ENCODE data around the gene RASGRF1. TPM values are rescaled to one million over a fixed set of nuclear protein-coding genes. Genes with fewer than 3 reads are reported as not detected.
A peak's percentile ranks its signal among the peaks of the same experiment; 100 is the strongest.

Gene RASGRF1
- total and polyA plus RNA-seq, 10 donors, result 0.50 to 3.4 (median 1.8) TPM

DNA sequence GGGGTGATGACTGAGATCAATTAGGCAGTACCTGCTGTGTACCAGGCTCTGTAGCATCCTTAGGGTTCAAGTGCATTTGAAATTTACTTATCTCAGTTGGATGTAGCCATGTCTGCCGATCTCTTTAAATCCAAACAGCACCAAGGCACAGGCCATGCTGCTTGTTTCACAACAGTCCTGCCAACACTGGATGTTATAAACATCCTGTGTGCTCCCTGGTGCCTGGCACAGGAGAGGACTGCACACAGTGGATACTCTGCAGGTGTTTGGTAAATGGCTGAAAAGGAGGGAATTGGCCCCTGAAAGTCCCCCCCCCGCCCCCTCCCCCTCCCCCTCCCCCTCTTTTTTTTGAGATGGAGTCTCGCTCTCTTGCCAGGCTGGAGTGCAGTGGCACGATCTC, 172.7 kb downstream of the RASGRF1 start:
- no peaks in the 10 kb centered on the region for H3K27me3 ChIP-seq (replicated peaks in 1 of 7)
- H3K27ac ChIP-seq, result no peak overlapping the region
- no peak for DNase-seq
- H3K36me3 ChIP-seq, result peaks cover 0 to 87% (median 58%) of the 10 kb centered on the region in 6 donors
- H3K4me1 ChIP-seq, result peaks cover 0 to 53% (median 31%) of the 10 kb centered on the region in 6 donors
- TF ChIP-seq, protein P1, sequence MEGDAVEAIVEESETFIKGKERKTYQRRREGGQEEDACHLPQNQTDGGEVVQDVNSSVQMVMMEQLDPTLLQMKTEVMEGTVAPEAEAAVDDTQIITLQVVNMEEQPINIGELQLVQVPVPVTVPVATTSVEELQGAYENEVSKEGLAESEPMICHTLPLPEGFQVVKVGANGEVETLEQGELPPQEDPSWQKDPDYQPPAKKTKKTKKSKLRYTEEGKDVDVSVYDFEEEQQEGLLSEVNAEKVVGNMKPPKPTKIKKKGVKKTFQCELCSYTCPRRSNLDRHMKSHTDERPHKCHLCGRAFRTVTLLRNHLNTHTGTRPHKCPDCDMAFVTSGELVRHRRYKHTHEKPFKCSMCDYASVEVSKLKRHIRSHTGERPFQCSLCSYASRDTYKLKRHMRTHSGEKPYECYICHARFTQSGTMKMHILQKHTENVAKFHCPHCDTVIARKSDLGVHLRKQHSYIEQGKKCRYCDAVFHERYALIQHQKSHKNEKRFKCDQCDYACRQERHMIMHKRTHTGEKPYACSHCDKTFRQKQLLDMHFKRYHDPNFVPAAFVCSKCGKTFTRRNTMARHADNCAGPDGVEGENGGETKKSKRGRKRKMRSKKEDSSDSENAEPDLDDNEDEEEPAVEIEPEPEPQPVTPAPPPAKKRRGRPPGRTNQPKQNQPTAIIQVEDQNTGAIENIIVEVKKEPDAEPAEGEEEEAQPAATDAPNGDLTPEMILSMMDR (IDR thresholded peaks at IDR 0.05 in 8 of 11, conservative IDR thresholded peaks at IDR 0.05 in 3 of 11), result no peak
- TF ChIP-seq POLR2AphosphoS5 (IDR thresholded peaks at IDR 0.05) (no peak), POLR2A (IDR thresholded peaks at IDR 0.05) (no peak)
- H3K4me3 ChIP-seq, result no peak overlapping the region
- intact Hi-C loops (cut with DNase I; ENCODE audit: low total_unique reads), result no loop called here
- H3K9me3 ChIP-seq, result no peaks in the 10 kb centered on the region
- WGBS, 5 donors, result 97 to 100% (median 98%) methylated on average over 2 to 4 of the region's 4 CpGs

DNA sequence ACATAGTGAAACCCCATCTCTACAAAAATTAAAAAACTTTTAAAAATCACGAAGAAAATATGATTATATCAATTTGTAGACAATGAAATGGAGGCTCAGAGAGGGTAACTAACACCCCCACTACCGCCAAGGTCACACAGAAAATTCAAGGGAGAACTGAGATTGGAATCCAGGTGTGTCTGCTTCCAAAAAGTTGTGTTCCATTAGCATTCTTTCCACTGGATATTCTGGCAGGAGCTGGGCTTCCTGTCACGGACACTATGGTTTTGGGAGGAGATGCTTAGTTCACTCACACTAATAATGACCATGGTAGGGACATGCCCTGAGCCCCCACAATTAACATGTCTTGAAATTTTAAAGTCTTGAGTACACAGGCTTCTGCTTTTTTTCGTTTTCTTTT, 174.5 kb downstream of the RASGRF1 start:
- Histone ChIP-seq H3K4me1 (peaks cover 0 to 65% (median 34%) of the 10 kb centered on the region in 6 donors), H3K27me3 (replicated peaks in 1 of 7) (no peaks in the 10 kb centered on the region), H3K36me3 (peaks cover 0 to 87% (median 51%) of the 10 kb centered on the region in 6 donors), H3K9me3 (no peaks in the 10 kb centered on the region), H3K27ac (peak overlapping the region in 3 of 8 donors; percentile 5 to 62 (median 43)), H3K4me3 (no peak overlapping the region)
- 84 to 94% (median 87%) methylated on average over 4 of the region's 4 CpGs for WGBS, 5 donors
- no peak for DNase-seq
- intact Hi-C loops (cut with DNase I; ENCODE audit: low total_unique reads), result no loop called here
- TF ChIP-seq POLR2A (IDR thresholded peaks at IDR 0.05) (no peak), POLR2AphosphoS5 (IDR thresholded peaks at IDR 0.05) (no peak)
- TF ChIP-seq, protein P1 (IDR thresholded peaks at IDR 0.05 in 8 of 11, conservative IDR thresholded peaks at IDR 0.05 in 3 of 11), result no peak

DNA sequence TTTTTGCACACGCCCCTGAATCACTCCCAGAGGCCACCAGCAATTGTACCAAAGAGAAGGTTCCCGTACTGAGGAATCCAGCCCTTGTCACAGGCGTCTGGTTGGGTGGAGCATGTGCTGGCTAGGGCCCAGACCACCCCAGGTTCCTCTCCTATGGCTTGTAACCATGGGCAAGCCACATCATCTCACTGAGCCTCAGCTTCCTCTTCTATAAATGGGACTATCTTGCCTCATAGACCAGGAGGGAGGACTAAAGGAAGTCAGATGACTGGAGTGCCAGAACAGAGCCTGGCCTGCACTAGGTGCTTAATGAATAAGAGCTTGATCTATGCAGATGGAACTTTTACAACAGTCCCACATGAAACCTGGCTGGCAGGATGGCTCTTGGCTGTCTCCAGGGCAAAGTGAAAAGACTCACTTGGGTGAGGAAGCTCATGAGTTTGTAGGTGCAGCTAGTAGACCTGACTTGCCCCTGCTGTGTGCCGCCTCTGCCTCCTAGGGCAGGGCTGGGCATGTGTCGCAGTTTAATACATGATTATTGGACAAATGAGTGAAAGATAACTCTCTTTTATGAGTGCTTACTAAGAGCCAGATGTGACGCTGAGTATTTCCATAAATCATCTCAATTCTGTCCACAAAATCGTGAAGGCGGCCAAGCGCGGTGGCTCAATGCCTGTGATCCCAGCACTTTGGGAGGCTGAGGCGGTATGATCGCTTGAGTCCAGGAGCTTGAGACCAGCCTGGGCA, 175.1 kb downstream of the RASGRF1 start:
- TF ChIP-seq POLR2A (IDR thresholded peaks at IDR 0.05) (no peak), POLR2AphosphoS5 (IDR thresholded peaks at IDR 0.05) (peak in 1 of 3 donors; percentile 54)
- Histone ChIP-seq H3K27me3 (replicated peaks in 1 of 7) (no peaks in the 10 kb centered on the region), H3K9me3 (no peaks in the 10 kb centered on the region), H3K4me3 (no peak overlapping the region), H3K36me3 (peaks cover 0 to 87% (median 50%) of the 10 kb centered on the region in 6 donors), H3K27ac (peak overlapping the region in 5 of 8 donors; percentile 15 to 62 (median 43)), H3K4me1 (peaks cover 0 to 70% (median 37%) of the 10 kb centered on the region in 6 donors)
- WGBS, 5 donors, result 79 to 96% (median 85%) methylated on average over 9 to 12 of the region's 12 CpGs
- intact Hi-C loops (cut with DNase I; ENCODE audit: low total_unique reads), result no loop called here
- no peak for DNase-seq

DNA sequence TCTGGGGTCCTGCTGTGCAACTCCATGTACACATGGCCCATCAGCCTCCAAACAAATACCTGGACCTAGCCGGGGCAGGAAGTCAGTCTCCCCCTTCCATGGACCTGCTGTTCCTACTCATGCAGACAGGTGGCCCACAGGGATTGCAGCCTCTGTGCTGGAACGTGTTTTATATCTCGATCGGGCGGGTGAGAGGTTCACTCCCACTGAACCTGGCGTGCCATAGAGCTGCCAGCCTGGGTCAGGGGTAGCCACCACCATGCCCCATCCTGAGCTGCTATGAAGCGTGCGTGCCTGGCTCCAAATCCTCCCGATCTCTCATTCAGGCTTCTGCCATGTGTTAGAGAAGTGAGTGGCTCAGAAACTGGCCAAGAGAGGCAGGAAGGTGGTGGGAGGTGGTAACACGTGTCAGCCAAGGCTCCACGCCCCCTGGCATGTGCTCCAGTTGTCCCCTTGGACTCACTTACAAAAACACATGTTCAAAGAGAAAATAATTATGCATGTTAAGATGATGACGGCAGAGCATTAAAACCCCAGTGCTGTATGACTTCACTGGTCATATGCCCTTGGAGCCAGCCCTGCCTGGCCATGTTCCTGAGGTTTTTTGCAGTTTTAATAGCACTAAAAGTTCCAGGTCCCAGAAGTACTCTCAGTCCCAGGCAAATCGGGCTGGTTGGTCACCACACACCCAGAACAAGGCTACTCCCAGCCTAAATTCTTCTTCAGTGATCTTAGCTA, 176.4 kb downstream of the RASGRF1 start:
- Histone ChIP-seq H3K27ac (peak overlapping the region in 1 of 8 donors; percentile 18), H3K9me3 (no peaks in the 10 kb centered on the region), H3K4me3 (no peak overlapping the region), H3K4me1 (peaks cover 0 to 84% (median 44%) of the 10 kb centered on the region in 6 donors), H3K36me3 (peaks cover 0 to 87% (median 40%) of the 10 kb centered on the region in 6 donors), H3K27me3 (replicated peaks in 1 of 7) (no peaks in the 10 kb centered on the region)
- no peak for DNase-seq
- TF ChIP-seq POLR2AphosphoS5 (IDR thresholded peaks at IDR 0.05) (peak; percentile 30 to 56 (median 39)), POLR2A (IDR thresholded peaks at IDR 0.05) (no peak)
- TF ChIP-seq, protein P1 (IDR thresholded peaks at IDR 0.05 in 8 of 11, conservative IDR thresholded peaks at IDR 0.05 in 3 of 11), result peak in 2 of 11 experiments; percentile 12 to 18
- intact Hi-C loops (cut with DNase I; ENCODE audit: low total_unique reads), result no loop called here
- 76 to 89% (median 87%) methylated on average over 11 to 13 of the region's 13 CpGs for WGBS, 5 donors

All from spleen (tissue), 11 donors.